Ovary (tissue), 3 donors: ENCODE data around the gene TNFRSF4.

ENCODE experiments used
- EP300 ChIP-seq: sonication (generic); formaldehyde crosslinking; IDR thresholded peaks from one replicate; pipeline ENCODE4 v1.6.1; 2017; ENCODE audit warnings: antibody characterized with exemption
- POLR2A ChIP-seq: fragments of 450-650 bp; IDR thresholded peaks from one replicate; pipeline ENCODE4 v1.6.1; 2017; ENCODE audit warnings: antibody characterized with exemption, mild to moderate bottlenecking, moderate library complexity
- TF ChIP-seq, protein P1 (sequence below), 3 donors: fragments of 450-650 bp in 2 of 3; fragments of 200-600 bp in 1 of 3; IDR thresholded peaks; one replicate each; pipeline versions ENCODE4 v1.5.1 to v1.8.0; 2016 to 2022; ENCODE audit warnings: antibody characterized with exemption in 3 of 3, mild to moderate bottlenecking in 1 of 3
- donor health status: DM: no; HTN: no; CAD: no.

DNA sequence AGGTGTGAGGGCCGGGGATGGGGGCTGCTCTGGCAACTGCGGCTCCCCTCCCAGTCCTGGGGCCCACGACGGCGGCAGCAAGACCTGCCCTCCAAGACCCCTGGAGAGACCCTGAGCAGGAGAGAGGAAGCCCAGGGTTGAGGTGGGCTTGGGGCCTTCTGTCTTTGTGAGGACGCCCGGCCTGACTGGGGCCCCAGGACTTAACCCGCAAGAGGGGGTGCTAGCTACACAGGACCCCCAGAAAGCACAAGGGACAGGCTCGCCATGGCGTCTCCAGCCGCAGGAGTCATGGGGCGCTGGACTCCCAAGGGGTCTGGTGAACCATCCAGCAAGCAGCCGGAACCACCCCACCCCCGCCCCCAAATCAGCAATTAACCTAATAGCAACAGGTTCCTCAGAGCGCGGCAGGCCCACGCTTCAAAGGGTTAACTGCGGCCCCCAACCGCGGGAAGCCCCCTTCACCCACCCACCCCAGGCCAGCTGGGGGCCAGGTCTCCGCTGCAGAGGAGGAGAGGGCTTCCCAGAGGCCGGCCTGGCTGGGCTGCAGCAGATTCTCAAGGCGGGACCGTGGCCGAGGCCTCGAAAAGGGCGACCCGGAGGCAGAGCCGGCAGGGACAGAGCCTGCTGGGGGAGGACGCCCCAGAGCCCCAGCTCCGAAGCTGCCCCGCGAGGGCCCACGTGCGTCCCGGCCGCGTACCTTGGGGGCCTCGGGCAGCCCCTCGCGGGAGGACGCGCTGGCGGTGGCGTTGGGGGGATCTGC, 32.0 kb upstream of the TNFRSF4 start:
- TF ChIP-seq, protein P1, sequence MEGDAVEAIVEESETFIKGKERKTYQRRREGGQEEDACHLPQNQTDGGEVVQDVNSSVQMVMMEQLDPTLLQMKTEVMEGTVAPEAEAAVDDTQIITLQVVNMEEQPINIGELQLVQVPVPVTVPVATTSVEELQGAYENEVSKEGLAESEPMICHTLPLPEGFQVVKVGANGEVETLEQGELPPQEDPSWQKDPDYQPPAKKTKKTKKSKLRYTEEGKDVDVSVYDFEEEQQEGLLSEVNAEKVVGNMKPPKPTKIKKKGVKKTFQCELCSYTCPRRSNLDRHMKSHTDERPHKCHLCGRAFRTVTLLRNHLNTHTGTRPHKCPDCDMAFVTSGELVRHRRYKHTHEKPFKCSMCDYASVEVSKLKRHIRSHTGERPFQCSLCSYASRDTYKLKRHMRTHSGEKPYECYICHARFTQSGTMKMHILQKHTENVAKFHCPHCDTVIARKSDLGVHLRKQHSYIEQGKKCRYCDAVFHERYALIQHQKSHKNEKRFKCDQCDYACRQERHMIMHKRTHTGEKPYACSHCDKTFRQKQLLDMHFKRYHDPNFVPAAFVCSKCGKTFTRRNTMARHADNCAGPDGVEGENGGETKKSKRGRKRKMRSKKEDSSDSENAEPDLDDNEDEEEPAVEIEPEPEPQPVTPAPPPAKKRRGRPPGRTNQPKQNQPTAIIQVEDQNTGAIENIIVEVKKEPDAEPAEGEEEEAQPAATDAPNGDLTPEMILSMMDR (IDR thresholded peaks at IDR 0.05): no peak
- TF ChIP-seq POLR2A (no peak), EP300 (no peak)
